Panc1 (cell line): Measurements from ENCODE around the gene A4GNT. TPM values are rescaled to one million over a fixed set of nuclear protein-coding genes. Genes with fewer than 3 reads are reported as not detected.

Experiments used
- ATAC-seq: fragments of 200-7000 bp; cut with Tn5 transposase; 2 replicates; pipeline ENCODE4 v1.9.1; 2020; ENCODE audit warnings: mild to moderate bottlenecking, moderate library complexity
- BruUV-seq: library from RNA; stranded (reverse); fragments of 400-500 nt; replicated peaks from 2 replicates; lab custom pipeline; 2021; lab: Mats Ljungman, UMichigan
- CTCF ChIA-PET: fragments of 300-600 bp; sonication (Branson Sonifier 250); formaldehyde crosslinking; loops from one replicate; lab custom pipeline; 2022; ENCODE audit warnings: antibody characterized with exemption; lab: Charles Lee
- POLR2A ChIA-PET: fragments of 300-600 bp; sonication (Branson Sonifier 250); formaldehyde crosslinking; loops from one replicate; lab custom pipeline; 2022; ENCODE audit warnings: antibody characterized with exemption; lab: Charles Lee
- DNase-seq: peaks from one replicate; pipeline ENCODE4 v3.0.0-alpha.2; 2010; ENCODE audit warnings: low read depth, low spot score
- H3K27ac ChIP-seq: 2 replicates; pipeline ENCODE4 v1.5.1; 2011; ENCODE audit warnings: mild to moderate bottlenecking, low read length, inconsistent platforms
- H3K27me3 ChIP-seq: fragments of 200-500 bp; sonication (Bioruptor generic); 2 replicates; pipeline ENCODE4 v1.6.0; 2014; ENCODE audit warnings: low read length, inconsistent platforms; ENCODE audit not compliant: control insufficient read depth, insufficient read depth
- H3K36me3 ChIP-seq: fragments of 200-500 bp; sonication (Bioruptor generic); 2 replicates; pipeline ENCODE4 v1.5.1; 2014; ENCODE audit warnings: inconsistent platforms, mild to moderate bottlenecking, low read length, moderate library complexity; ENCODE audit not compliant: control insufficient read depth, insufficient read depth
- H3K4me1 ChIP-seq: 2 replicates; pipeline ENCODE4 v1.5.1; 2011; ENCODE audit warnings: inconsistent platforms, mild to moderate bottlenecking, low read length, moderate library complexity; ENCODE audit not compliant: control insufficient read depth, insufficient read depth
- H3K4me3 ChIP-seq, 2 experiments: 2 replicates each; pipeline ENCODE4 v1.5.1; 2011 to 2012; ENCODE audit warnings: low read depth in 2 of 2, low read length in 2 of 2, mild to moderate bottlenecking in 2 of 2, inconsistent platforms in 1 of 2, moderate library complexity in 1 of 2
- H3K9me3 ChIP-seq: fragments of 200-500 bp; sonication (Bioruptor generic); 2 replicates; pipeline ENCODE4 v1.5.1; 2014; ENCODE audit warnings: low read depth, mild to moderate bottlenecking, inconsistent platforms, low read length, moderate library complexity; ENCODE audit not compliant: control insufficient read depth, insufficient read depth
- POLR2AphosphoS5 ChIP-seq: IDR thresholded peaks from 2 replicates; pipeline ENCODE4 v1.6.1; 2012; ENCODE audit warnings: mild to moderate bottlenecking, low read depth, low read length, moderate library complexity
- SIN3A ChIP-seq: IDR thresholded peaks from 2 replicates; pipeline ENCODE4 v1.6.1; 2012; ENCODE audit warnings: low read depth, mild to moderate bottlenecking, low read length, moderate library complexity, borderline replicate concordance; ENCODE audit not compliant: insufficient read depth
- TCF7L2 ChIP-seq: IDR thresholded peaks from 2 replicates; pipeline ENCODE4 v1.6.1; 2011; ENCODE audit warnings: mild to moderate bottlenecking, low read depth, low read length, inconsistent platforms
- in situ Hi-C: cut with HindIII; loops from 2 replicates; pipeline ENCODE4 v1.10.0; 2016; ENCODE audit warnings: low sequenced_read_pairs, low pct_unique_long_range_greater_than_20kb
- intact Hi-C: fragments of 100-400 bp; cut with micrococcal nuclease; formaldehyde crosslinking; loops from one replicate; pipeline ENCODE4 v1.10.0; 2022; ENCODE audit not compliant: unreplicated experiment
- total RNA-seq: library from RNA; stranded (reverse); gene quantifications from one replicate; pipeline ENCODE4 v1.2.1, GENCODE V29; 2021; ENCODE audit not compliant: unreplicated experiment
- TF ChIP-seq, protein P1 (sequence below): fragments of 450-650 bp; IDR thresholded peaks from 2 replicates; pipeline ENCODE4 v1.5.1; 2017; ENCODE audit warnings: mild to moderate bottlenecking
- TF ChIP-seq, protein P2 (sequence below), 2 experiments: IDR thresholded peaks; 2 replicates each; pipeline ENCODE4 v1.6.1; 2011 to 2012; ENCODE audit warnings: low read depth in 2 of 2, control low read depth in 1 of 2, low read length in 1 of 2, mild to moderate bottlenecking in 1 of 2, moderate library complexity in 1 of 2; ENCODE audit not compliant: insufficient read depth in 1 of 2

Gene A4GNT
- total RNA-seq, 1 experiment from 2014 or later: not detected

DNA sequence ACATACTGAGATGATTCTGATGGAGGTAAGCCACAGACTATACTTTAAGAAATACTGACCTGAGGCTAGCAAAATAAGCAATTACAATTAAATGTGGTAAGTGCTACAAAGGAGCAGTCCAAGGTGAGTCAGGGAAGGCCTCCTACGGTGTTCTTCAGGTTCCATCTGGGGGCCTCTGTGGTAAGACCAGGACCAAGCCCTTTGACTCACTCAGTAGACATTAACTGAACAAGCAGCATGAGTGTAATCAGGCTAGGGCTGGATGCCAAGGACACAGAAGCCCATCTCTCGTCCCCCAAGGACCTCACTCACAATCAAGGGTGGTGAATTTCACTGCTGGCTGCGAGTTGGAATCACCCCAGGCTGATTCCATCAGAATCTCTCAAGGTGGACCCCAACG, 54.1 kb downstream of the A4GNT start:
- BruUV-seq: no TSS peak
- DNase-seq (no peak), ATAC-seq (no peak)
- in situ Hi-C loops (no loop called here), intact Hi-C loops (no loop called here)
- H3K36me3 ChIP-seq: no peaks in the 10 kb centered on the region
- CTCF ChIA-PET: no interaction called here
- no peak overlapping the region for H3K4me3 ChIP-seq
- TF ChIP-seq POLR2AphosphoS5 (no peak), SIN3A (no peak), TCF7L2 (no peak)
- TF ChIP-seq, protein P1, sequence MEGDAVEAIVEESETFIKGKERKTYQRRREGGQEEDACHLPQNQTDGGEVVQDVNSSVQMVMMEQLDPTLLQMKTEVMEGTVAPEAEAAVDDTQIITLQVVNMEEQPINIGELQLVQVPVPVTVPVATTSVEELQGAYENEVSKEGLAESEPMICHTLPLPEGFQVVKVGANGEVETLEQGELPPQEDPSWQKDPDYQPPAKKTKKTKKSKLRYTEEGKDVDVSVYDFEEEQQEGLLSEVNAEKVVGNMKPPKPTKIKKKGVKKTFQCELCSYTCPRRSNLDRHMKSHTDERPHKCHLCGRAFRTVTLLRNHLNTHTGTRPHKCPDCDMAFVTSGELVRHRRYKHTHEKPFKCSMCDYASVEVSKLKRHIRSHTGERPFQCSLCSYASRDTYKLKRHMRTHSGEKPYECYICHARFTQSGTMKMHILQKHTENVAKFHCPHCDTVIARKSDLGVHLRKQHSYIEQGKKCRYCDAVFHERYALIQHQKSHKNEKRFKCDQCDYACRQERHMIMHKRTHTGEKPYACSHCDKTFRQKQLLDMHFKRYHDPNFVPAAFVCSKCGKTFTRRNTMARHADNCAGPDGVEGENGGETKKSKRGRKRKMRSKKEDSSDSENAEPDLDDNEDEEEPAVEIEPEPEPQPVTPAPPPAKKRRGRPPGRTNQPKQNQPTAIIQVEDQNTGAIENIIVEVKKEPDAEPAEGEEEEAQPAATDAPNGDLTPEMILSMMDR: no peak
- TF ChIP-seq, protein P2, sequence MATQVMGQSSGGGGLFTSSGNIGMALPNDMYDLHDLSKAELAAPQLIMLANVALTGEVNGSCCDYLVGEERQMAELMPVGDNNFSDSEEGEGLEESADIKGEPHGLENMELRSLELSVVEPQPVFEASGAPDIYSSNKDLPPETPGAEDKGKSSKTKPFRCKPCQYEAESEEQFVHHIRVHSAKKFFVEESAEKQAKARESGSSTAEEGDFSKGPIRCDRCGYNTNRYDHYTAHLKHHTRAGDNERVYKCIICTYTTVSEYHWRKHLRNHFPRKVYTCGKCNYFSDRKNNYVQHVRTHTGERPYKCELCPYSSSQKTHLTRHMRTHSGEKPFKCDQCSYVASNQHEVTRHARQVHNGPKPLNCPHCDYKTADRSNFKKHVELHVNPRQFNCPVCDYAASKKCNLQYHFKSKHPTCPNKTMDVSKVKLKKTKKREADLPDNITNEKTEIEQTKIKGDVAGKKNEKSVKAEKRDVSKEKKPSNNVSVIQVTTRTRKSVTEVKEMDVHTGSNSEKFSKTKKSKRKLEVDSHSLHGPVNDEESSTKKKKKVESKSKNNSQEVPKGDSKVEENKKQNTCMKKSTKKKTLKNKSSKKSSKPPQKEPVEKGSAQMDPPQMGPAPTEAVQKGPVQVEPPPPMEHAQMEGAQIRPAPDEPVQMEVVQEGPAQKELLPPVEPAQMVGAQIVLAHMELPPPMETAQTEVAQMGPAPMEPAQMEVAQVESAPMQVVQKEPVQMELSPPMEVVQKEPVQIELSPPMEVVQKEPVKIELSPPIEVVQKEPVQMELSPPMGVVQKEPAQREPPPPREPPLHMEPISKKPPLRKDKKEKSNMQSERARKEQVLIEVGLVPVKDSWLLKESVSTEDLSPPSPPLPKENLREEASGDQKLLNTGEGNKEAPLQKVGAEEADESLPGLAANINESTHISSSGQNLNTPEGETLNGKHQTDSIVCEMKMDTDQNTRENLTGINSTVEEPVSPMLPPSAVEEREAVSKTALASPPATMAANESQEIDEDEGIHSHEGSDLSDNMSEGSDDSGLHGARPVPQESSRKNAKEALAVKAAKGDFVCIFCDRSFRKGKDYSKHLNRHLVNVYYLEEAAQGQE (IDR thresholded peaks at IDR 0.05; ENCODE audit: insufficient read depth in 1 of 2, low read depth in 2 of 2, low read length in 1 of 2): no peak
- no peaks in the 10 kb centered on the region for H3K9me3 ChIP-seq
- H3K4me1 ChIP-seq: peaks cover 12% of the 10 kb centered on the region
- H3K27me3 ChIP-seq: no peaks in the 10 kb centered on the region
- H3K27ac ChIP-seq: no peak overlapping the region
- POLR2A ChIA-PET: no interaction called here

Other genes with a start within 250 kb of the A4GNT start
- 0.08 TPM for gene CLDN18, start 122.2 kb downstream of the A4GNT start, total RNA-seq
- gene DZIP1L, start 16.8 kb downstream of the A4GNT start, total RNA-seq: 11.1 TPM
- 21.8 TPM for gene DBR1, start 42.5 kb upstream of the A4GNT start, total RNA-seq
- 56.0 TPM for gene ARMC8, start 54.9 kb upstream of the A4GNT start, total RNA-seq
- not detected for gene NME9, start 197.5 kb upstream of the A4GNT start, total RNA-seq
- gene MRAS, start 216.2 kb upstream of the A4GNT start, total RNA-seq: 14.2 TPM